ENCODE results near the gene AFF3.

The AFF3 gene

DNA sequence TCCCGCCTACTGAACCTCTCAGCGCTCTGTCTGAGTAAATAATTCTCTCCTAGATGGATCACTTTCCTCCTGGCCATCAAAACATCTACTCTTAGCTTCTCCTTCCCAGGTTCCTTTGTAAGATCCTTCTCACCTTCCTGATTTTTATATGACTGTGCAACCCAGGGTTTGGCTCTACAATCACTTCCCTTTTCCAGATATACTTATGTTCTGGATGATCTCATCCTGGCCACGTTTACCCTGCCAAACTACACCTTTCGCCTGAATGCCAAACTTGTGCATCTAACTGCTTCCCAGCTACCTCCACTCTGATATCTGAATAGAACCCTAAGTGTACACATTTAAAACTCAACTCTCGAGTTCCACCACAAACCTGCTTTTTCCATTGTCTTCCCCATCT lies 362.1 kb downstream of the AFF3 start:
- H4K20me1 ChIP-seq (ENCODE audit: control insufficient read depth, insufficient read depth, low read depth, low read length): no peaks in the 10 kb centered on the region
- H3K4me1 ChIP-seq (ENCODE audit: control insufficient read depth, low read length): peaks cover 15% of the 10 kb centered on the region
- no peaks in the 10 kb centered on the region for H3K27me3 ChIP-seq (ENCODE audit: control insufficient read depth, low read length)
- H3K27ac ChIP-seq (ENCODE audit: low read depth, low read length): no peak overlapping the region
- no peaks in the 10 kb centered on the region for H3K36me3 ChIP-seq (ENCODE audit: control insufficient read depth, low read length)
- no peaks in the 10 kb centered on the region for H3K9me2 ChIP-seq (replicated peaks; ENCODE audit: control insufficient read depth, low read length)
- no peak for TF ChIP-seq EZH2phosphoT487 (IDR thresholded peaks at IDR 0.05; ENCODE audit: borderline replicate concordance, low read length)
- no peak for TF ChIP-seq CTCF (IDR thresholded peaks at IDR 0.05; ENCODE audit: low read depth, low read length, poor library complexity, severe bottlenecking)
- no peak overlapping the region for H3K4me3 ChIP-seq (ENCODE audit: low read length)
- H3K79me2 ChIP-seq (ENCODE audit: control insufficient read depth, low read length): no peaks in the 10 kb centered on the region
- H3K9me3 ChIP-seq (ENCODE audit: control insufficient read depth, insufficient read depth, low read length): no peaks in the 10 kb centered on the region
- no peak overlapping the region for H3K4me2 ChIP-seq (ENCODE audit: low read length)
- peaks cover 3% of the 10 kb centered on the region; the same call in 1 of the 2 replicates for H3F3A ChIP-seq (ENCODE audit: control insufficient read depth, insufficient read depth)

GRCh38 chr2:99779276-99779675 lies 363.1 kb downstream of the AFF3 start:
- Histone ChIP-seq H3K4me1 (ENCODE audit: control insufficient read depth, low read length) (peaks cover 25% of the 10 kb centered on the region), H3K9me3 (ENCODE audit: control insufficient read depth, insufficient read depth, low read length) (no peaks in the 10 kb centered on the region), H3K4me3 (ENCODE audit: low read length) (no peak overlapping the region), H3K27me3 (ENCODE audit: control insufficient read depth, low read length) (no peaks in the 10 kb centered on the region), H3K9me2 (replicated peaks; ENCODE audit: control insufficient read depth, low read length) (no peaks in the 10 kb centered on the region), H3K4me2 (ENCODE audit: low read length) (no peak overlapping the region), H3F3A (ENCODE audit: control insufficient read depth, insufficient read depth) (peaks cover 3% of the 10 kb centered on the region; the same call in 1 of the 2 replicates), H3K79me2 (ENCODE audit: control insufficient read depth, low read length) (no peaks in the 10 kb centered on the region), H3K36me3 (ENCODE audit: control insufficient read depth, low read length) (no peaks in the 10 kb centered on the region), H4K20me1 (ENCODE audit: control insufficient read depth, insufficient read depth, low read depth, low read length) (no peaks in the 10 kb centered on the region), H3K27ac (ENCODE audit: low read depth, low read length) (no peak overlapping the region)
- TF ChIP-seq EZH2phosphoT487 (IDR thresholded peaks at IDR 0.05; ENCODE audit: borderline replicate concordance, low read length): no peak
- no peak for TF ChIP-seq CTCF (IDR thresholded peaks at IDR 0.05; ENCODE audit: low read depth, low read length, poor library complexity, severe bottlenecking)

DNA sequence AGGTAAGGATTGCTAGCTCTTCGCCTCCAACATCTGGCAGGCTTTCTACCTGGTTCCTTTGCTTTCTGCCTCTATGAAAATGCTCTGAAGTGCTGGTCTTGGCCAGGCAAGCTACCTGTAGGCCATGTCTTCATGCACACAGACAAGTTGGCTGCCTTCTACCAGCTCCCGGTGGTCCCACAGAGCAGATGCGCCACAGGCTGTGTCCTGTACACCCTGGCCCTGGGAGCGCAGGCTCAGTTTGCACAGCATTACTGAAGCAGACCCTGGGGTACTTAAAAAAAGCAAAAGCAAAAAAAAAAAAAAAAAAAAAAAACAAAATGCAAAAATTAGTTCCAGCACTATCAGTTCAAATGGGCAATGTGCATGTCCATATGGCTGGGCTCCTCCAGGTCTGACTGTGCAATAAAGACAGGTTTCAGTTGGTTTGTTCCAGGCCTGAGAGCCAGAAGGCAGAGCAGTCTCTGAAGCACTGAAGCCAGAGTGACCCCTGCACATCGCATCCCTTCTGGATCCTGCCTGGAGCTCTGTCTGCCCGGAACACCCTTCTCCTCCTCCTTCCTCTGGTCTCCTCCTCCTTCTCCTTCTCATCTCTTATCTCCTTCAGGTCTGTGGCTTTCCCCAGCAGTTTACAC lies 364.6 kb downstream of the AFF3 start:
- Histone ChIP-seq H3K9me2 (replicated peaks; ENCODE audit: control insufficient read depth, low read length) (no peaks in the 10 kb centered on the region), H3K79me2 (ENCODE audit: control insufficient read depth, low read length) (no peaks in the 10 kb centered on the region), H3K9me3 (ENCODE audit: control insufficient read depth, insufficient read depth, low read length) (no peaks in the 10 kb centered on the region), H3K4me2 (ENCODE audit: low read length) (no peak overlapping the region), H3K36me3 (ENCODE audit: control insufficient read depth, low read length) (no peaks in the 10 kb centered on the region), H3K4me3 (ENCODE audit: low read length) (no peak overlapping the region), H3K27me3 (ENCODE audit: control insufficient read depth, low read length) (no peaks in the 10 kb centered on the region), H3K27ac (ENCODE audit: low read depth, low read length) (no peak overlapping the region), H4K20me1 (ENCODE audit: control insufficient read depth, insufficient read depth, low read depth, low read length) (no peaks in the 10 kb centered on the region), H3F3A (ENCODE audit: control insufficient read depth, insufficient read depth) (peaks cover 5% of the 10 kb centered on the region; the same call in 1 of the 2 replicates), H3K4me1 (ENCODE audit: control insufficient read depth, low read length) (peaks cover 40% of the 10 kb centered on the region)
- TF ChIP-seq EZH2phosphoT487 (IDR thresholded peaks at IDR 0.05; ENCODE audit: borderline replicate concordance, low read length): no peak

DNA sequence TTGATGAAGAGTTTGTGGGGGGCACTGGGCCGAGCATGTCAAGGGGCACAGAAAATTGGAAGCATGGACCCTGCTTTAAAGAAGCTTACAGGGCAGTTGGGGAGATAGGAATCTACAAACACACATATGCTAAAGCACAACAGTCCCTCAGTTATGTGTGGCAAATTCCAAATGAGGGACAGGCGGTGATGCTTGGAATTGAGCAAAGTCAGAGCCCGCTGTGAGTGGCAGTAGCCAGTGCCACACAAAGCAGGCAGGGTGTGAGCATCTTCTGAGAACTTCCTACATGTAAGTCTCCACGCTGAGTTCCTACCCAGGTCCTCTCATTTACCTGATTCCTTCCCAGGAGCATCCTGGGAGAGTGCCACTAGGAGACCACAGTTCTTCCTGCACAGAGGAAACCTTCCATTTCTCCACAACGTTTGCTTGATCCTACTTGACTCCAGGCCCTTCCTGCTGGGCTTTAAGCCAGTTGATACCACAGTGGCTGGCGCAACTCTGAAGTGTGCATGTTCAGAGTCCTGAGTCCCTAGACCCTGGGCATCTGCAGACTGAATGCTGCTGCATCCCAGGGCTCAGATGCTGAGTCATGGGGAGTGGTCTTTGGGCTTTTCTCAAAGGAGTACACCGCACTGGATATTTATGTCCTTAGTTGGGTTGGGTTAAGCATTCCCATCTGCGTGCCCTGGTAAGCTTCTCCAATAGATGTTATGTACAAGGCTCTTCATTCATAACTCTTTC lies 365.3 kb downstream of the AFF3 start:
- peaks cover 47% of the 10 kb centered on the region for H3K4me1 ChIP-seq (ENCODE audit: control insufficient read depth, low read length)
- H3K79me2 ChIP-seq (ENCODE audit: control insufficient read depth, low read length): no peaks in the 10 kb centered on the region
- no peak overlapping the region for H3K27ac ChIP-seq (ENCODE audit: low read depth, low read length)
- H3K4me3 ChIP-seq (ENCODE audit: low read length): no peak overlapping the region
- H3K9me3 ChIP-seq (ENCODE audit: control insufficient read depth, insufficient read depth, low read length): no peaks in the 10 kb centered on the region
- H3K27me3 ChIP-seq (ENCODE audit: control insufficient read depth, low read length): no peaks in the 10 kb centered on the region
- H3F3A ChIP-seq (ENCODE audit: control insufficient read depth, insufficient read depth): peaks cover 10% of the 10 kb centered on the region
- TF ChIP-seq CTCF (IDR thresholded peaks at IDR 0.05; ENCODE audit: low read depth, low read length, poor library complexity, severe bottlenecking) (no peak), EZH2phosphoT487 (IDR thresholded peaks at IDR 0.05; ENCODE audit: borderline replicate concordance, low read length) (no peak)
- no peaks in the 10 kb centered on the region for H3K9me2 ChIP-seq (replicated peaks; ENCODE audit: control insufficient read depth, low read length)
- no peaks in the 10 kb centered on the region for H3K36me3 ChIP-seq (ENCODE audit: control insufficient read depth, low read length)
- no peak overlapping the region for H3K4me2 ChIP-seq (ENCODE audit: low read length)
- H4K20me1 ChIP-seq (ENCODE audit: control insufficient read depth, insufficient read depth, low read depth, low read length): no peaks in the 10 kb centered on the region
